HL-60 (cell line): ENCODE results near the gene ATG5.

Experiments used
- CTCF ChIP-seq: IDR thresholded peaks from one replicate; pipeline ENCODE4 v1.5.1; 2011; ENCODE audit warnings: low read length, control low read depth, inconsistent platforms; ENCODE audit not compliant: insufficient read depth
- POLR2AphosphoS5 ChIP-seq: IDR thresholded peaks from 2 replicates; pipeline ENCODE4 v1.6.1; 2012; ENCODE audit warnings: low read depth
- REST ChIP-seq: IDR thresholded peaks from 2 replicates; pipeline ENCODE4 v1.6.1; 2012; ENCODE audit warnings: low read depth; ENCODE audit not compliant: insufficient replicate concordance

- TF ChIP-seq CTCF (no peak), REST (no peak), POLR2AphosphoS5 (no peak)
Measured at GRCh38 chr6:106213660-106214289, 111.8 kb downstream of the ATG5 start.
